Neural progenitor cell (in vitro differentiated cells): ENCODE data around the gene MFAP4. TPM values are rescaled to one million over a fixed set of nuclear protein-coding genes. Genes with fewer than 3 reads are reported as not detected.
"Not testable (repeated sequence)": the region's sequence is repeated elsewhere in the genome, so short reads cannot be mapped to it uniquely, and the experiment has no call there.

ENCODE experiments used
- DNase-seq: peaks from one replicate; pipeline ENCODE4 v3.0.0-alpha.2; 2016; ENCODE audit warnings: low spot score
- H2AFZ ChIP-seq: fragments of 200-600 bp; sonication (generic); replicated peaks from 2 replicates; pipeline ENCODE4 v1.6.1; 2016; ENCODE audit warnings: antibody characterized with exemption
- H3F3A ChIP-seq: fragments of 200-600 bp; sonication (generic); 2 replicates; pipeline ENCODE4 v1.6.1; 2016; ENCODE audit warnings: antibody characterized with exemption, low read depth
- H3K27ac ChIP-seq: fragments of 200-600 bp; sonication (generic); 2 replicates; pipeline ENCODE4 v1.5.1; 2016; ENCODE audit warnings: mild to moderate bottlenecking
- H3K27me3 ChIP-seq: fragments of 200-600 bp; sonication (generic); 2 replicates; pipeline ENCODE4 v1.6.1; 2016; ENCODE audit warnings: mild to moderate bottlenecking, moderate library complexity
- H3K36me3 ChIP-seq: fragments of 200-600 bp; sonication (generic); 2 replicates; pipeline ENCODE4 v1.5.1; 2016
- H3K4me1 ChIP-seq: fragments of 200-600 bp; sonication (generic); 2 replicates; pipeline ENCODE4 v1.6.1; 2016; ENCODE audit warnings: mixed run types
- H3K4me2 ChIP-seq: fragments of 200-600 bp; sonication (generic); 2 replicates; pipeline ENCODE4 v1.6.1; 2016
- H3K4me3 ChIP-seq: fragments of 200-600 bp; sonication (generic); 2 replicates; pipeline ENCODE4 v1.5.1; 2016
- H3K79me2 ChIP-seq: fragments of 200-600 bp; sonication (generic); 2 replicates; pipeline ENCODE4 v1.6.1; 2016; ENCODE audit warnings: low read depth
- H3K9ac ChIP-seq: fragments of 200-600 bp; sonication (generic); 2 replicates; pipeline ENCODE4 v1.6.1; 2016
- H3K9me3 ChIP-seq: fragments of 200-600 bp; sonication (generic); 2 replicates; pipeline ENCODE4 v1.5.1; 2016; ENCODE audit warnings: low read depth
- H4K20me1 ChIP-seq: fragments of 200-600 bp; sonication (generic); 2 replicates; pipeline ENCODE4 v1.6.1; 2016; ENCODE audit warnings: low read depth
- H3K27ac Mint-ChIP-seq: 3 replicates; pipeline ENCODE4 v1.8.0; 2021; ENCODE audit warnings: mixed read lengths
- H3K27me3 Mint-ChIP-seq: 2 replicates; pipeline ENCODE4 v1.8.0; 2022; ENCODE audit warnings: low read depth, mild to moderate bottlenecking, inconsistent platforms, moderate library complexity, mixed read lengths; ENCODE audit not compliant: insufficient read depth
- H3K36me3 Mint-ChIP-seq: 3 replicates; pipeline ENCODE4 v1.8.0; 2021; ENCODE audit warnings: mixed read lengths
- H3K4me1 Mint-ChIP-seq: 3 replicates; pipeline ENCODE4 v1.8.0; 2021; ENCODE audit warnings: mixed read lengths
- H3K4me3 Mint-ChIP-seq: 3 replicates; pipeline ENCODE4 v1.8.0; 2021; ENCODE audit warnings: mild to moderate bottlenecking, moderate library complexity, mixed read lengths
- H3K9me3 Mint-ChIP-seq: 3 replicates; pipeline ENCODE4 v1.8.0; 2020; ENCODE audit warnings: mixed read lengths
- EZH2 ChIP-seq: fragments of 200-600 bp; sonication (generic); IDR thresholded peaks from 2 replicates; pipeline ENCODE4 v1.6.1; 2017; ENCODE audit warnings: antibody characterized with exemption, mild to moderate bottlenecking, moderate library complexity
- EZH2phosphoT487 ChIP-seq: fragments of 200-600 bp; sonication (generic); IDR thresholded peaks from 2 replicates; pipeline ENCODE4 v1.6.1; 2017; ENCODE audit warnings: antibody characterized with exemption
- total RNA-seq: library from RNA; depleted of rRNA; stranded (reverse); fragments of >200 nt; gene quantifications from 2 replicates; pipeline ENCODE4 v1.2.3, GENCODE V29; 2015; ENCODE audit warnings: low replicate concordance
- TF ChIP-seq, protein P1 (sequence below): fragments of 200-600 bp; sonication (generic); IDR thresholded peaks from 2 replicates; pipeline ENCODE4 v1.5.1; 2017; ENCODE audit warnings: antibody characterized with exemption, mild to moderate bottlenecking

The MFAP4 gene
- total RNA-seq, 1 donor from 2014 or later = not detected

- Histone ChIP-seq H4K20me1 (no peaks in the 10 kb centered on the region), H3K4me1 (no peaks in the 10 kb centered on the region), H3K27me3 (no peaks in the 10 kb centered on the region), H2AFZ (no peak overlapping the region), H3K4me3 (no peak overlapping the region), H3F3A (no peaks in the 10 kb centered on the region), H3K79me2 (no peaks in the 10 kb centered on the region), H3K9ac (no peak overlapping the region), H3K36me3 (no peaks in the 10 kb centered on the region), H3K4me2 (no peak overlapping the region), H3K27ac (no peak overlapping the region), H3K9me3 (no peaks in the 10 kb centered on the region)
- Mint-ChIP-seq H3K27me3 (peaks cover 2% of the 10 kb centered on the region), H3K27ac (no peak overlapping the region), H3K9me3 (no peaks in the 10 kb centered on the region), H3K4me1 (peaks cover 16% of the 10 kb centered on the region), H3K4me3 (no peak overlapping the region), H3K36me3 (peaks cover 12% of the 10 kb centered on the region)
- TF ChIP-seq, protein P1, sequence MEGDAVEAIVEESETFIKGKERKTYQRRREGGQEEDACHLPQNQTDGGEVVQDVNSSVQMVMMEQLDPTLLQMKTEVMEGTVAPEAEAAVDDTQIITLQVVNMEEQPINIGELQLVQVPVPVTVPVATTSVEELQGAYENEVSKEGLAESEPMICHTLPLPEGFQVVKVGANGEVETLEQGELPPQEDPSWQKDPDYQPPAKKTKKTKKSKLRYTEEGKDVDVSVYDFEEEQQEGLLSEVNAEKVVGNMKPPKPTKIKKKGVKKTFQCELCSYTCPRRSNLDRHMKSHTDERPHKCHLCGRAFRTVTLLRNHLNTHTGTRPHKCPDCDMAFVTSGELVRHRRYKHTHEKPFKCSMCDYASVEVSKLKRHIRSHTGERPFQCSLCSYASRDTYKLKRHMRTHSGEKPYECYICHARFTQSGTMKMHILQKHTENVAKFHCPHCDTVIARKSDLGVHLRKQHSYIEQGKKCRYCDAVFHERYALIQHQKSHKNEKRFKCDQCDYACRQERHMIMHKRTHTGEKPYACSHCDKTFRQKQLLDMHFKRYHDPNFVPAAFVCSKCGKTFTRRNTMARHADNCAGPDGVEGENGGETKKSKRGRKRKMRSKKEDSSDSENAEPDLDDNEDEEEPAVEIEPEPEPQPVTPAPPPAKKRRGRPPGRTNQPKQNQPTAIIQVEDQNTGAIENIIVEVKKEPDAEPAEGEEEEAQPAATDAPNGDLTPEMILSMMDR = no peak
- TF ChIP-seq EZH2phosphoT487 = no peak
- no peak for TF ChIP-seq EZH2
- DNase-seq = no peak
These were observed 27.8 kb downstream of the MFAP4 start for GRCh38 chr17:19359151-19359550.

DNA sequence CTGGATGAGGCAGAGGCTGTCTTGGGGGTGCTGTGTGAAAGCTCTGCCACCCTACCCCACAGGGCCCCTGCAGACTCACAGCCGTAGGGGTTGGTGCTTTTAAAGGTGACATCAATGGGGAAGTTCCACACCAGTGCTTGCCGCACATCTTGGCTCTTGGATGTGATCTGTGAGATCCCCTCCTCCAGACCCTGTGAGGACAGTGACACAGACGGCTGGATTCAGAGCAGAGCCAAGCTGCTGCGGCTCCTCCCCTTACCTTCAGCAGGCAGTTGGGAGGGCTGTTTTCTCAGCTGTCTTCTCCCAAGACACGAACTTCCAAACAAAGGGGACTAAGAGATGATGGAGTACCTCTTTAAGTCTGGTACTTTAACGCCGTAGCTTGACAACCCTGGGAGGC is 29.2 kb downstream of the MFAP4 start:
- H3K79me2 ChIP-seq = no peaks in the 10 kb centered on the region
- Mint-ChIP-seq H3K4me3 (no peak overlapping the region), H3K27me3 (no peaks in the 10 kb centered on the region), H3K4me1 (peaks cover 14% of the 10 kb centered on the region), H3K9me3 (no peaks in the 10 kb centered on the region), H3K27ac (no peak overlapping the region), H3K36me3 (peaks cover 15% of the 10 kb centered on the region)
- H3K4me2 ChIP-seq = no peak overlapping the region
- no peaks in the 10 kb centered on the region for H3K27me3 ChIP-seq
- no peak overlapping the region for H3K27ac ChIP-seq
- TF ChIP-seq EZH2phosphoT487 (no peak), EZH2 (no peak)
- TF ChIP-seq, protein P1 = no peak
- H2AFZ ChIP-seq = no peak overlapping the region
- no peak overlapping the region for H3K4me3 ChIP-seq
- no peaks in the 10 kb centered on the region for H3F3A ChIP-seq
- H3K9ac ChIP-seq = no peak overlapping the region
- H3K4me1 ChIP-seq = no peaks in the 10 kb centered on the region
- no peak for DNase-seq
- H3K9me3 ChIP-seq = no peaks in the 10 kb centered on the region
- no peaks in the 10 kb centered on the region for H3K36me3 ChIP-seq
- H4K20me1 ChIP-seq = no peaks in the 10 kb centered on the region

DNA sequence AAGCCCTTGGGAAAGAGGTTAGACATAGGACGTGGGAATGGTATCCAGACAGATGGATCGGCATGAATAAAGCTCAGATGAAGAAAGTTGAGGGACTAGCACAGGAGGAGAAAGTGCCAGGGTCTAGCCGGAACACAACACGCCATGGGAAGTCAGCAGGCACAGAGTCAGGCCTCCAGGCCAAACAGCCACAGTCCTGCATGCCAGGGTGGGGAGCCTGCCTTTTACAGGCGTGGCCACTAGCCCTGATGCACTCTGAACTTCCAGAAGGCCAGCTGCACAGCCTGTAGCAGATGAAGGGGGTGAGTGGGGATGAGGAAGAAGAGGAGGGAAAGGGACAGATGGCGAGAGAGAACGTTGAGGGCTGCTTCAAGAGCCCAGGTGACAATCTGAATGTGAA is 29.6 kb downstream of the MFAP4 start:
- Histone ChIP-seq H3K4me1 (no peaks in the 10 kb centered on the region), H3F3A (no peaks in the 10 kb centered on the region), H3K4me3 (no peak overlapping the region), H3K27me3 (no peaks in the 10 kb centered on the region), H3K27ac (no peak overlapping the region), H2AFZ (no peak overlapping the region), H3K79me2 (no peaks in the 10 kb centered on the region), H3K9ac (no peak overlapping the region), H3K36me3 (no peaks in the 10 kb centered on the region), H3K9me3 (no peaks in the 10 kb centered on the region), H3K4me2 (no peak overlapping the region), H4K20me1 (no peaks in the 10 kb centered on the region)
- Mint-ChIP-seq H3K9me3 (no peaks in the 10 kb centered on the region), H3K4me3 (no peak overlapping the region), H3K4me1 (peaks cover 14% of the 10 kb centered on the region), H3K27me3 (no peaks in the 10 kb centered on the region), H3K36me3 (peaks cover 15% of the 10 kb centered on the region), H3K27ac (no peak overlapping the region)
- TF ChIP-seq EZH2phosphoT487 (no peak), EZH2 (no peak)
- TF ChIP-seq, protein P1 = no peak
- DNase-seq = no peak

- no peak overlapping the region for H3K4me2 ChIP-seq
- H3K9me3 Mint-ChIP-seq = no peaks in the 10 kb centered on the region
- no peaks in the 10 kb centered on the region for H3F3A ChIP-seq
- no peak overlapping the region for H2AFZ ChIP-seq
- H3K79me2 ChIP-seq = no peaks in the 10 kb centered on the region
- H4K20me1 ChIP-seq = no peaks in the 10 kb centered on the region
- H3K36me3 Mint-ChIP-seq = peaks cover 15% of the 10 kb centered on the region
- H3K27me3 Mint-ChIP-seq = no peaks in the 10 kb centered on the region
- peaks cover 7% of the 10 kb centered on the region for H3K4me1 Mint-ChIP-seq
- TF ChIP-seq, protein P1 = no peak
- no peak for TF ChIP-seq EZH2
- no peak for TF ChIP-seq EZH2phosphoT487
- no peaks in the 10 kb centered on the region for H3K36me3 ChIP-seq
- H3K9me3 ChIP-seq = no peaks in the 10 kb centered on the region
- no peak overlapping the region for H3K4me3 Mint-ChIP-seq
- H3K4me1 ChIP-seq = no peaks in the 10 kb centered on the region
- H3K27ac Mint-ChIP-seq = no peak overlapping the region
- no peak for DNase-seq
- H3K27me3 ChIP-seq = no peaks in the 10 kb centered on the region
- H3K4me3 ChIP-seq = no peak overlapping the region
- no peak overlapping the region for H3K27ac ChIP-seq
- H3K9ac ChIP-seq = no peak overlapping the region
These were observed 32.2 kb downstream of the MFAP4 start for GRCh38 chr17:19354748-19355147.

- H4K20me1 ChIP-seq, H3K9ac ChIP-seq, H3K9me3 ChIP-seq, H3K27me3 Mint-ChIP-seq, H3K4me3 ChIP-seq, H3K4me1 ChIP-seq, DNase-seq, H3K79me2 ChIP-seq, H3K27ac ChIP-seq, H3F3A ChIP-seq, H3K4me3 Mint-ChIP-seq, H3K27me3 ChIP-seq, H3K9me3 Mint-ChIP-seq, H3K27ac Mint-ChIP-seq, H3K36me3 ChIP-seq, H3K4me2 ChIP-seq, H3K4me1 Mint-ChIP-seq, H2AFZ ChIP-seq: not testable (repeated sequence)
- H3K36me3 Mint-ChIP-seq = peaks cover 15% of the 10 kb centered on the region
These were observed 33.6 kb downstream of the MFAP4 start for GRCh38 chr17:19353401-19353800.
